IMR-90 (cell line): ENCODE data around the gene PEX11A. TPM values are rescaled to one million over a fixed set of nuclear protein-coding genes. Genes with fewer than 3 reads are reported as not detected.

Experiments
- ATAC-seq: fragments of 200-7000 bp; cut with Tn5 transposase; 2 replicates; pipeline ENCODE4 v1.9.1; 2020; ENCODE audit warnings: low read depth, mild to moderate bottlenecking, moderate library complexity
- BruUV-seq: library from RNA; stranded (reverse); fragments of 400-500 nt; replicated peaks from 2 replicates; lab custom pipeline; 2021; lab: Mats Ljungman, UMichigan
- CTCF ChIA-PET: fragments of 300-600 bp; formaldehyde crosslinking; extraction: SDS; loops from one replicate; lab custom pipeline; 2021; ENCODE audit warnings: antibody characterized with exemption; lab: Yijun Ruan, JAX
- POLR2A ChIA-PET: fragments of 300-600 bp; sonication (Branson Sonifier 250); formaldehyde crosslinking; loops from one replicate; lab custom pipeline; 2022; ENCODE audit warnings: antibody characterized with exemption; ENCODE audit not compliant: unreplicated experiment; lab: Charles Lee
- DNase-seq: peaks from one replicate; pipeline ENCODE4 v3.0.0; 2013
- H2AFZ ChIP-seq: replicated peaks from 2 replicates; pipeline ENCODE3; 2013; ENCODE audit warnings: low read length, mild to moderate bottlenecking; ENCODE audit not compliant: poor library complexity
- H2AK5ac ChIP-seq: 2 replicates; pipeline ENCODE4 v1.6.1; 2013; ENCODE audit warnings: low read depth, low read length, inconsistent platforms
- H2AK9ac ChIP-seq: replicated peaks from 2 replicates; pipeline ENCODE3; 2013; ENCODE audit warnings: mild to moderate bottlenecking, low read depth, low read length, moderate library complexity; ENCODE audit not compliant: poor library complexity
- H2BK120ac ChIP-seq: 2 replicates; pipeline ENCODE4 v1.6.1; 2013; ENCODE audit warnings: low read depth, low read length, inconsistent platforms
- H2BK15ac ChIP-seq: 3 replicates; pipeline ENCODE4 v1.6.1; 2013; ENCODE audit warnings: low read depth, low read length, inconsistent platforms
- H2BK20ac ChIP-seq: 2 replicates; pipeline ENCODE4 v1.6.1; 2013; ENCODE audit warnings: low read depth, mild to moderate bottlenecking, inconsistent platforms, low read length, moderate library complexity
- H2BK5ac ChIP-seq: 2 replicates; pipeline ENCODE4 v1.6.1; 2013; ENCODE audit warnings: mild to moderate bottlenecking, low read depth, low read length, inconsistent platforms; ENCODE audit not compliant: poor library complexity, severe bottlenecking
- H3K14ac ChIP-seq: replicated peaks from 2 replicates; pipeline ENCODE4 v1.6.1; 2013; ENCODE audit warnings: low read depth, low read length, inconsistent platforms
- H3K18ac ChIP-seq: 2 replicates; pipeline ENCODE4 v1.6.1; 2013; ENCODE audit warnings: low read depth, low read length, control low read depth
- H3K23ac ChIP-seq: 2 replicates; pipeline ENCODE4 v1.6.1; 2013; ENCODE audit warnings: low read depth, low read length, inconsistent platforms
- H3K27ac ChIP-seq: 2 replicates; pipeline ENCODE4 v1.5.1; 2013; ENCODE audit warnings: mild to moderate bottlenecking, control low read depth, low read length; ENCODE audit not compliant: insufficient read depth
- H3K27me3 ChIP-seq: 2 replicates; pipeline ENCODE4 v1.6.1; 2013; ENCODE audit warnings: low read length; ENCODE audit not compliant: control insufficient read depth, insufficient read depth
- H3K36me3 ChIP-seq: 2 replicates; pipeline ENCODE4 v1.6.1; 2013; ENCODE audit warnings: low read length, mixed read lengths; ENCODE audit not compliant: control insufficient read depth, insufficient read depth
- H3K4ac ChIP-seq: 2 replicates; pipeline ENCODE4 v1.6.1; 2013; ENCODE audit warnings: low read depth, low read length, inconsistent platforms
- H3K4me1 ChIP-seq: 2 replicates; pipeline ENCODE4 v1.6.1; 2013; ENCODE audit warnings: low read length, mixed read lengths; ENCODE audit not compliant: control insufficient read depth, insufficient read depth
- H3K4me2 ChIP-seq: 2 replicates; pipeline ENCODE4 v1.6.1; 2013; ENCODE audit warnings: low read depth, mild to moderate bottlenecking, control low read depth, low read length, moderate library complexity
- H3K4me3 ChIP-seq: 2 replicates; pipeline ENCODE4 v1.5.1; 2013; ENCODE audit warnings: low read depth, mild to moderate bottlenecking, control low read depth, low read length, moderate library complexity; ENCODE audit not compliant: insufficient read depth
- H3K56ac ChIP-seq: 2 replicates; pipeline ENCODE4 v1.6.1; 2013; ENCODE audit warnings: low read length, inconsistent platforms; ENCODE audit not compliant: insufficient read depth; ENCODE audit errors: extremely low read depth
- H3K79me1 ChIP-seq, 2 experiments: 2 replicates each; pipeline ENCODE4 v1.6.1; 2013; ENCODE audit warnings: low read length in 2 of 2, inconsistent platforms in 1 of 2, low read depth in 1 of 2
- H3K9ac ChIP-seq: 2 replicates; pipeline ENCODE4 v1.6.1; 2013; ENCODE audit warnings: low read depth, low read length, control low read depth
- H3K9me1 ChIP-seq: 2 replicates; pipeline ENCODE4 v1.6.1; 2013; ENCODE audit warnings: low read length, inconsistent platforms; ENCODE audit not compliant: insufficient read depth
- H3K9me3 ChIP-seq: 2 replicates; pipeline ENCODE4 v1.6.1; 2013; ENCODE audit warnings: low read length; ENCODE audit not compliant: control insufficient read depth, insufficient read depth
- H4K20me1 ChIP-seq: 2 replicates; pipeline ENCODE4 v1.6.1; 2013; ENCODE audit warnings: low read length, inconsistent platforms; ENCODE audit not compliant: insufficient read depth
- H4K5ac ChIP-seq: 2 replicates; pipeline ENCODE4 v1.6.1; 2013; ENCODE audit warnings: mild to moderate bottlenecking, low read depth, low read length, control low read depth
- H4K8ac ChIP-seq, 2 experiments: 2 replicates each; pipeline ENCODE4 v1.6.1; 2013; ENCODE audit warnings: low read depth in 2 of 2, low read length in 2 of 2, control low read depth in 1 of 2, inconsistent platforms in 1 of 2
- H4K91ac ChIP-seq: 2 replicates; pipeline ENCODE4 v1.6.1; 2013; ENCODE audit warnings: low read depth, low read length, inconsistent platforms; ENCODE audit not compliant: insufficient read depth
- CEBPB ChIP-seq: IDR thresholded peaks from 2 replicates; pipeline ENCODE4 v1.6.1; 2012; ENCODE audit warnings: low read depth, low read length, improper control_type of control experiment
- CHD1 ChIP-seq: IDR thresholded peaks from 2 replicates; pipeline ENCODE4 v1.6.1; 2012; ENCODE audit warnings: low read depth, low read length, improper control_type of control experiment
- FOS ChIP-seq: fragments of 150-350 bp; IDR thresholded peaks from 2 replicates; pipeline ENCODE4 v1.6.1; 2016; ENCODE audit warnings: low read depth, low read length
- MAFK ChIP-seq: IDR thresholded peaks from 2 replicates; pipeline ENCODE4 v1.6.1; 2012; ENCODE audit warnings: low read depth, low read length, improper control_type of control experiment
- MAZ ChIP-seq: IDR thresholded peaks from 2 replicates; pipeline ENCODE4 v1.6.1; 2012; ENCODE audit warnings: low read depth, mild to moderate bottlenecking, low read length, improper control_type of control experiment, moderate library complexity, borderline replicate concordance
- MXI1 ChIP-seq: IDR thresholded peaks from 2 replicates; pipeline ENCODE4 v1.6.1; 2012; ENCODE audit warnings: low read depth, mild to moderate bottlenecking, low read length, moderate library complexity, borderline replicate concordance
- POLR2A ChIP-seq: IDR thresholded peaks from 2 replicates; pipeline ENCODE4 v1.6.1; 2012; ENCODE audit warnings: mild to moderate bottlenecking, low read depth, low read length
- RAD21 ChIP-seq: IDR thresholded peaks from 2 replicates; pipeline ENCODE4 v1.6.1; 2012; ENCODE audit warnings: low read length, improper control_type of control experiment
- RCOR1 ChIP-seq: IDR thresholded peaks from 2 replicates; pipeline ENCODE4 v1.6.1; 2012; ENCODE audit warnings: mild to moderate bottlenecking, low read length, improper control_type of control experiment; ENCODE audit not compliant: insufficient replicate concordance
- RFX5 ChIP-seq: IDR thresholded peaks from 2 replicates; pipeline ENCODE4 v1.8.0; 2012; ENCODE audit warnings: low read depth, mild to moderate bottlenecking, low read length, moderate library complexity
- SMC3 ChIP-seq: fragments of 150-350 bp; IDR thresholded peaks from 2 replicates; pipeline ENCODE4 v1.6.1; 2016; ENCODE audit warnings: low read depth, mild to moderate bottlenecking, antibody characterized with exemption, low read length, moderate library complexity
- WGBS, 2 experiments: methylation state at CpG; one replicate each; pipeline versions ENCODE4 v1.1.5 to v1.1.7; 2013; ENCODE audit warnings: missing lambda C conversion rate in 2 of 2; ENCODE audit not compliant: insufficient read length in 1 of 2; ENCODE audit errors: extremely low coverage in 2 of 2; 5-methylcytosine and 5-hydroxymethylcytosine counted together
- dilution Hi-C: fragments of 300-500 bp; cut with HindIII; formaldehyde crosslinking; loops from one replicate; pipeline ENCODE4 v1.14.3; 2018; ENCODE audit warnings: low sequenced_read_pairs; ENCODE audit not compliant: unreplicated experiment
- in situ Hi-C: fragments of 300-500 bp; cut with MboI; formaldehyde crosslinking; loops from 3 replicates; pipeline ENCODE4 v1.14.3; 2019; ENCODE audit warnings: low sequenced_read_pairs, inconsistent platforms, mixed read lengths
- intact Hi-C: fragments of 100-400 bp; cut with micrococcal nuclease; formaldehyde crosslinking; loops from 2 replicates; pipeline ENCODE4 v1.10.0; 2022
- polyA plus RNA-seq, 3 experiments: library from polyadenylated mRNA; depleted of rRNA; stranded (reverse); fragments of >200 nt; gene quantifications; 2 replicates each; pipeline ENCODE4 v1.2.3, GENCODE V29; 2012; ENCODE audit warnings: low replicate concordance in 1 of 3
- total RNA-seq: library from RNA; depleted of rRNA; stranded (reverse); fragments of >200 nt; gene quantifications from 2 replicates; pipeline ENCODE4 v1.2.3, GENCODE V29; 2012
- TF ChIP-seq, protein P1 (sequence below): fragments of 150-350 bp; IDR thresholded peaks from 2 replicates; pipeline ENCODE4 v1.6.1; 2016; ENCODE audit warnings: low read depth, mild to moderate bottlenecking, low read length, moderate library complexity, borderline replicate concordance
- TF ChIP-seq, protein P2 (sequence below): conservative IDR thresholded peaks from 2 replicates; pipeline ENCODE4 v1.5.1; 2012; ENCODE audit warnings: mild to moderate bottlenecking, low read depth, low read length, improper control_type of control experiment
- TF ChIP-seq, protein P3 (sequence below): fragments of 150-350 bp; IDR thresholded peaks from 2 replicates; pipeline ENCODE4 v1.6.1; 2017; ENCODE audit warnings: mild to moderate bottlenecking, antibody characterized with exemption, low read length, low read depth

The PEX11A gene
- total and polyA plus RNA-seq, 2 of the 4 experiments (the other 2 are of a cell fraction): 4.2 to 10.2 TPM

- no peak overlapping the region for H3K18ac ChIP-seq
- dilution Hi-C loops (no loop called here), intact Hi-C loops (no loop called here), in situ Hi-C loops (no loop called here)
- POLR2A ChIA-PET: no interaction called here
- H2AK9ac ChIP-seq: no peak overlapping the region
- peaks cover 9% of the 10 kb centered on the region for H3K27me3 ChIP-seq
- no peak overlapping the region for H4K8ac ChIP-seq
- ATAC-seq: no peak
- H3K36me3 ChIP-seq: no peaks in the 10 kb centered on the region
- no peak overlapping the region for H2BK5ac ChIP-seq
- no peak overlapping the region for H2BK20ac ChIP-seq
- H3K4me1 ChIP-seq: peaks cover 2% of the 10 kb centered on the region; the same call in 1 of the 2 replicates
- H3K9me1 ChIP-seq: peaks cover 4% of the 10 kb centered on the region; the same call in 1 of the 2 replicates
- TF ChIP-seq MXI1 (no peak), POLR2A (no peak), FOS (no peak), MAFK (no peak), MAZ (no peak), RCOR1 (no peak), RFX5 (no peak), RAD21 (no peak), CHD1 (no peak), SMC3 (no peak), CEBPB (no peak)
- TF ChIP-seq, protein P1, sequence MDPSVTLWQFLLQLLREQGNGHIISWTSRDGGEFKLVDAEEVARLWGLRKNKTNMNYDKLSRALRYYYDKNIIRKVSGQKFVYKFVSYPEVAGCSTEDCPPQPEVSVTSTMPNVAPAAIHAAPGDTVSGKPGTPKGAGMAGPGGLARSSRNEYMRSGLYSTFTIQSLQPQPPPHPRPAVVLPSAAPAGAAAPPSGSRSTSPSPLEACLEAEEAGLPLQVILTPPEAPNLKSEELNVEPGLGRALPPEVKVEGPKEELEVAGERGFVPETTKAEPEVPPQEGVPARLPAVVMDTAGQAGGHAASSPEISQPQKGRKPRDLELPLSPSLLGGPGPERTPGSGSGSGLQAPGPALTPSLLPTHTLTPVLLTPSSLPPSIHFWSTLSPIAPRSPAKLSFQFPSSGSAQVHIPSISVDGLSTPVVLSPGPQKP: no peak
- TF ChIP-seq, protein P2, sequence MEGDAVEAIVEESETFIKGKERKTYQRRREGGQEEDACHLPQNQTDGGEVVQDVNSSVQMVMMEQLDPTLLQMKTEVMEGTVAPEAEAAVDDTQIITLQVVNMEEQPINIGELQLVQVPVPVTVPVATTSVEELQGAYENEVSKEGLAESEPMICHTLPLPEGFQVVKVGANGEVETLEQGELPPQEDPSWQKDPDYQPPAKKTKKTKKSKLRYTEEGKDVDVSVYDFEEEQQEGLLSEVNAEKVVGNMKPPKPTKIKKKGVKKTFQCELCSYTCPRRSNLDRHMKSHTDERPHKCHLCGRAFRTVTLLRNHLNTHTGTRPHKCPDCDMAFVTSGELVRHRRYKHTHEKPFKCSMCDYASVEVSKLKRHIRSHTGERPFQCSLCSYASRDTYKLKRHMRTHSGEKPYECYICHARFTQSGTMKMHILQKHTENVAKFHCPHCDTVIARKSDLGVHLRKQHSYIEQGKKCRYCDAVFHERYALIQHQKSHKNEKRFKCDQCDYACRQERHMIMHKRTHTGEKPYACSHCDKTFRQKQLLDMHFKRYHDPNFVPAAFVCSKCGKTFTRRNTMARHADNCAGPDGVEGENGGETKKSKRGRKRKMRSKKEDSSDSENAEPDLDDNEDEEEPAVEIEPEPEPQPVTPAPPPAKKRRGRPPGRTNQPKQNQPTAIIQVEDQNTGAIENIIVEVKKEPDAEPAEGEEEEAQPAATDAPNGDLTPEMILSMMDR: no peak
- TF ChIP-seq, protein P3, sequence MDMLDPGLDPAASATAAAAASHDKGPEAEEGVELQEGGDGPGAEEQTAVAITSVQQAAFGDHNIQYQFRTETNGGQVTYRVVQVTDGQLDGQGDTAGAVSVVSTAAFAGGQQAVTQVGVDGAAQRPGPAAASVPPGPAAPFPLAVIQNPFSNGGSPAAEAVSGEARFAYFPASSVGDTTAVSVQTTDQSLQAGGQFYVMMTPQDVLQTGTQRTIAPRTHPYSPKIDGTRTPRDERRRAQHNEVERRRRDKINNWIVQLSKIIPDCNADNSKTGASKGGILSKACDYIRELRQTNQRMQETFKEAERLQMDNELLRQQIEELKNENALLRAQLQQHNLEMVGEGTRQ: no peak
- H3K14ac ChIP-seq: no peak overlapping the region
- no peak overlapping the region for H4K91ac ChIP-seq
- H3K4ac ChIP-seq: no peak overlapping the region
- no peaks in the 10 kb centered on the region for H4K20me1 ChIP-seq
- BruUV-seq: no TSS peak
- no CpG with 5 or more reads among the region's 1 CpG for WGBS, 2 experiments
- peaks cover 3 to 6% of the 10 kb centered on the region in 2 experiments; a peak in 2 of 4 replicates for H3K79me1 ChIP-seq
- no peak for DNase-seq
- H2AK5ac ChIP-seq: no peak overlapping the region
- no peak overlapping the region for H3K4me2 ChIP-seq
- no peak overlapping the region for H3K56ac ChIP-seq
- H3K23ac ChIP-seq: no peak overlapping the region
- H2AFZ ChIP-seq: no peak overlapping the region
- H3K27ac ChIP-seq: no peak overlapping the region
- no peak overlapping the region for H2BK15ac ChIP-seq
- no peak overlapping the region for H2BK120ac ChIP-seq
- H3K9me3 ChIP-seq: no peaks in the 10 kb centered on the region
- CTCF ChIA-PET: no interaction called here
- H3K9ac ChIP-seq: no peak overlapping the region
- H4K5ac ChIP-seq: no peak overlapping the region
- no peak overlapping the region for H3K4me3 ChIP-seq
These were observed 3.1 kb upstream of the PEX11A start for GRCh38 chr15:89693696-89694095.
